ENCODE data around the gene CCDC141.

Gene CCDC141

DNA sequence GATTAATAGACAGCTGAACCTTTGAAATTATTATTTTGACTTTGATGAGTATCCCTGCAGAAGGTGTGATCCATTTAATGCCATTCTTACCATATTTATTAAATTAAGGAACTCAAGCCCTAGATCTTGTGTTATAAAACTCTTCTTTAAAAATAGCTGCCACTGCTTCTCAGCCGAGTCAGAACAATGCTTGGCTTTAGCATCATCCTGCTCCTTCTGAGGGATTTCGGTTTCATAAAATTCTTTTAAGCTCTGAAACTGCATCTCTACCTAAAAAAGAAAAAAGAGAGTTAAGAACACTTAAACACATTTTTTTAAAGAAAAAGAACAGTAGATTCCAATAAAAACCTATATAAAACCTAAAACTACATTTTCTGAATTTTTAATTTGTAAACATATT is 172.1 kb downstream of the CCDC141 start:
- TF ChIP-seq, protein P1, sequence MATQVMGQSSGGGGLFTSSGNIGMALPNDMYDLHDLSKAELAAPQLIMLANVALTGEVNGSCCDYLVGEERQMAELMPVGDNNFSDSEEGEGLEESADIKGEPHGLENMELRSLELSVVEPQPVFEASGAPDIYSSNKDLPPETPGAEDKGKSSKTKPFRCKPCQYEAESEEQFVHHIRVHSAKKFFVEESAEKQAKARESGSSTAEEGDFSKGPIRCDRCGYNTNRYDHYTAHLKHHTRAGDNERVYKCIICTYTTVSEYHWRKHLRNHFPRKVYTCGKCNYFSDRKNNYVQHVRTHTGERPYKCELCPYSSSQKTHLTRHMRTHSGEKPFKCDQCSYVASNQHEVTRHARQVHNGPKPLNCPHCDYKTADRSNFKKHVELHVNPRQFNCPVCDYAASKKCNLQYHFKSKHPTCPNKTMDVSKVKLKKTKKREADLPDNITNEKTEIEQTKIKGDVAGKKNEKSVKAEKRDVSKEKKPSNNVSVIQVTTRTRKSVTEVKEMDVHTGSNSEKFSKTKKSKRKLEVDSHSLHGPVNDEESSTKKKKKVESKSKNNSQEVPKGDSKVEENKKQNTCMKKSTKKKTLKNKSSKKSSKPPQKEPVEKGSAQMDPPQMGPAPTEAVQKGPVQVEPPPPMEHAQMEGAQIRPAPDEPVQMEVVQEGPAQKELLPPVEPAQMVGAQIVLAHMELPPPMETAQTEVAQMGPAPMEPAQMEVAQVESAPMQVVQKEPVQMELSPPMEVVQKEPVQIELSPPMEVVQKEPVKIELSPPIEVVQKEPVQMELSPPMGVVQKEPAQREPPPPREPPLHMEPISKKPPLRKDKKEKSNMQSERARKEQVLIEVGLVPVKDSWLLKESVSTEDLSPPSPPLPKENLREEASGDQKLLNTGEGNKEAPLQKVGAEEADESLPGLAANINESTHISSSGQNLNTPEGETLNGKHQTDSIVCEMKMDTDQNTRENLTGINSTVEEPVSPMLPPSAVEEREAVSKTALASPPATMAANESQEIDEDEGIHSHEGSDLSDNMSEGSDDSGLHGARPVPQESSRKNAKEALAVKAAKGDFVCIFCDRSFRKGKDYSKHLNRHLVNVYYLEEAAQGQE (IDR thresholded peaks at IDR 0.05; ENCODE audit: insufficient read depth in 1 of 2, low read depth in 2 of 2, low read length in 2 of 2), result no peak
- no peak for TF ChIP-seq SIN3A (IDR thresholded peaks at IDR 0.05; ENCODE audit: borderline replicate concordance, insufficient read depth, low read length)
- no peak for TF ChIP-seq TAF1 (IDR thresholded peaks at IDR 0.05; ENCODE audit: borderline replicate concordance, insufficient read depth, low read length)
- TF ChIP-seq POLR2AphosphoS5 (IDR thresholded peaks at IDR 0.05; ENCODE audit: low read depth, low read length), result no peak
- TF ChIP-seq FOXP2 (optimal IDR thresholded peaks at IDR 0.05; ENCODE audit: borderline replicate concordance, extremely low read depth, extremely low read length, insufficient read depth), result no peak

DNA sequence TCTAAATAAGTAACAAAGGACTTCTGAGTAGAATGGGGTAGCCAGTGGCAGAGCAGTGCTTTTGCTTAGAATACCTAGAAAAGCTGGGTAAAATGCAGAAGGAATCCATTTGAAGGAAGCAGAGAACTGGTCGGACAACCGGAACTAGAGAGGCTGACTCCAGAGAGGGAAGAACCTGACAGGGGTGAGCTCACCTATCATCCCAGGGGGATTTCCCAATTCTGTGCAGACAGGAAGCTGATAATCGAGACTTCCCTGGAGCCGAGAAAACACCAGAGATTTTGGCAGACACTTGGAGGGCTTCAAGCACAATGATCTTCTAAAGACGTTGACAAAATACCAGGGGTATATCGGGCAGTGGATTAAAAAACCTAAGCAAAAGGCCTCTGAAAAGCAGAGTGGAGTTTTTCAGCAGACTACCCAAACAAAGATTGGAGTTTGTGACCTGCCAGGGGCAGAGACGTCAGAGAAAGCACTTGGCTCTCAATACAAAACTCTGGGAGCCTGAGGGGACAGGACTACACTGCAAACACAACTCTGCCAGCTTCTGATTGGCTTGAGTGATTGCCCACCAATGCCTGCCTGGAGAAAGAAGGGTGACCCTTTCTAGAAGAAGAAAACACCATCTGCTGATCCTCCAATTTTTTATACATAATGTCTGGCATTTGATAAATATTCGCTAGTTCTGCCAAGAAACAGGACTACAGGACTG is 175.3 kb downstream of the CCDC141 start:
- TF ChIP-seq POLR2AphosphoS5 (IDR thresholded peaks at IDR 0.05; ENCODE audit: low read depth, low read length), result no peak
- no peak for TF ChIP-seq FOXP2 (optimal IDR thresholded peaks at IDR 0.05; ENCODE audit: borderline replicate concordance, extremely low read depth, extremely low read length, insufficient read depth)
- TF ChIP-seq SIN3A (IDR thresholded peaks at IDR 0.05; ENCODE audit: borderline replicate concordance, insufficient read depth, low read length), result no peak
- TF ChIP-seq TAF1 (IDR thresholded peaks at IDR 0.05; ENCODE audit: borderline replicate concordance, insufficient read depth, low read length), result no peak
- TF ChIP-seq, protein P1 (IDR thresholded peaks at IDR 0.05; ENCODE audit: insufficient read depth in 1 of 2, low read depth in 2 of 2, low read length in 2 of 2), result no peak

DNA sequence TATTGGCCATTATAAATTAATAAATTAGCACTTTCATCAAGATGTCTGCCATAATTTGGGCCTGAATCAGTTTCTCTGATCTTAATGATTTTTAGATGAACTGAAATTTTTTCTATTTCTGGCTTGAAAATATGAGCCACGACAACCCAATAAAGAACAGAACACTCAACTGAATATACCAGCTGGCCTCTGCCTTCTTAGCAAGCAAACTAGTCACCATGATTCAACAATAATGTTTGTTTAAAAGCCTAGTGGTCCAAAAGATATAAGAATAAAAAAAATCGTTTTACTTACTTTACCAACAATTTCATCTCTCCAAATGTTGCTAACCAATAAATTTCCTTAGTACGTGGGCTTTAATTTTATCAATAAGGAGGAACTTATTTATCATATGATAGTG is 176.0 kb downstream of the CCDC141 start:
- TF ChIP-seq TAF1 (IDR thresholded peaks at IDR 0.05; ENCODE audit: borderline replicate concordance, insufficient read depth, low read length) (no peak), POLR2AphosphoS5 (IDR thresholded peaks at IDR 0.05; ENCODE audit: low read depth, low read length) (no peak), SIN3A (IDR thresholded peaks at IDR 0.05; ENCODE audit: borderline replicate concordance, insufficient read depth, low read length) (no peak)
- TF ChIP-seq, protein P1 (IDR thresholded peaks at IDR 0.05; ENCODE audit: insufficient read depth in 1 of 2, low read depth in 2 of 2, low read length in 2 of 2), result no peak

DNA sequence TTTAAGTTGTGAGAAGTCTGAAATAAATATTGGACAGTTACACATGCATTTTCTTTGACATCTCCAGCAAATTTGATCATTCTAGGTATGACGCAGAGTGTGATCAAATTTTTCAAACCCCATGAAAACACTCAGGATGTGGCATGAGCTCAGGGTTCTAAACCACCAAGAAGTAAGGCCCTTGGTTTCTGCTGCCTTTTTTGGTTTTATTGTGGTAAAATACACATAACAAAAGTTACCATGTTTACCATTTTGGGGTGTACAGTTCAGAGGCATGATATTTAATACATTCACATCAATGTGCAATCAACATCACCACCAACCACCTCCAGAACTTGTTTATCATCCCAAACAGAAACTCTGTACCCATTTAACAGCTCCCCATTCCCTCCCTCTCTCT is 178.4 kb downstream of the CCDC141 start:
- TF ChIP-seq, protein P1 (IDR thresholded peaks at IDR 0.05; ENCODE audit: insufficient read depth in 1 of 2, low read depth in 2 of 2, low read length in 2 of 2), result no peak
- TF ChIP-seq TAF1 (IDR thresholded peaks at IDR 0.05; ENCODE audit: borderline replicate concordance, insufficient read depth, low read length) (no peak), SIN3A (IDR thresholded peaks at IDR 0.05; ENCODE audit: borderline replicate concordance, insufficient read depth, low read length) (no peak), POLR2AphosphoS5 (IDR thresholded peaks at IDR 0.05; ENCODE audit: low read depth, low read length) (no peak), FOXP2 (optimal IDR thresholded peaks at IDR 0.05; ENCODE audit: borderline replicate concordance, extremely low read depth, extremely low read length, insufficient read depth) (no peak)
